B cell (primary cell): Measurements from ENCODE around the gene ZNF415. TPM values are rescaled to one million over a fixed set of nuclear protein-coding genes. Genes with fewer than 3 reads are reported as not detected.
A peak's percentile ranks its signal among the peaks of the same experiment; 100 is the strongest.

ENCODE experiments used
- ATAC-seq: fragments of 200-7000 bp; cut with Tn5 transposase; one replicate; pipeline ENCODE4 v1.10.0; 2021; ENCODE audit warnings: low read depth, mild to moderate bottlenecking, moderate number of reproducible peaks, moderate library complexity
- CTCF ChIA-PET: fragments of 350-600 bp; sonication (Branson Sonifier 250); formaldehyde crosslinking; loops from one replicate; lab custom pipeline; 2021; ENCODE audit warnings: antibody characterized with exemption, inconsistent platforms; lab: Charles Lee
- POLR2A ChIA-PET: fragments of 350-600 bp; sonication (Branson Sonifier 250); formaldehyde crosslinking; loops from one replicate; lab custom pipeline; 2021; ENCODE audit warnings: antibody characterized with exemption; lab: Charles Lee
- DNase-seq: peaks from one replicate; pipeline ENCODE4 v3.0.0; 2013
- H2AFZ ChIP-seq: 2 replicates; pipeline ENCODE4 v1.6.1; 2012; ENCODE audit warnings: mild to moderate bottlenecking, low read depth, low read length; ENCODE audit not compliant: insufficient read depth, poor library complexity, severe bottlenecking
- H3K27ac ChIP-seq, 2 donors: 1 replicate in 1 of 2; 2 replicates in 1 of 2; pipeline ENCODE4 v1.5.1; 2012 to 2013; ENCODE audit warnings: low read length in 2 of 2, mild to moderate bottlenecking in 2 of 2, moderate library complexity in 1 of 2
- H3K27me3 ChIP-seq, 4 experiments: fragments of 200-600 bp in 1 of 4; sonication (generic) in 1 of 4; replicated peaks in 1 of 4; 1 replicate in 2 of 4; 2 replicates in 2 of 4; pipeline versions ENCODE4 v1.6.1 to v1.7.0; 2013 to 2016; ENCODE audit warnings: low read length in 3 of 4, mild to moderate bottlenecking in 2 of 4, mixed read lengths in 1 of 4, moderate library complexity in 1 of 4; ENCODE audit not compliant: insufficient read depth in 4 of 4, control insufficient read depth in 3 of 4; ENCODE audit errors: control extremely low read depth in 1 of 4
- H3K36me3 ChIP-seq, 2 experiments: replicated peaks in 1 of 2; 1 replicate in 1 of 2; 2 replicates in 1 of 2; pipeline versions ENCODE4 v1.6.1 to v1.7.1; 2013; ENCODE audit warnings: low read length in 1 of 2; ENCODE audit not compliant: insufficient read depth in 2 of 2, control insufficient read depth in 1 of 2; ENCODE audit errors: control extremely low read depth in 1 of 2, extremely low read depth in 1 of 2
- H3K4me1 ChIP-seq, 2 donors: fragments of 200-600 bp in 1 of 2; sonication (generic) in 1 of 2; 1 replicate in 1 of 2; 2 replicates in 1 of 2; pipeline versions ENCODE4 v1.5.1 to v1.6.1; 2013 to 2017; ENCODE audit warnings: low read length in 2 of 2; ENCODE audit not compliant: control insufficient read depth in 2 of 2, insufficient read depth in 2 of 2
- H3K4me2 ChIP-seq: replicated peaks from 2 replicates; pipeline ENCODE3; 2012; ENCODE audit warnings: mild to moderate bottlenecking, low read depth, low read length; ENCODE audit not compliant: poor library complexity, severe bottlenecking
- H3K4me3 ChIP-seq, 5 experiments: fragments of 200-600 bp in 1 of 5; sonication (generic) in 1 of 5; 1 replicate in 3 of 5; 2 replicates in 2 of 5; pipeline versions ENCODE4 v1.5.1 to v1.7.0; 2011 to 2016; ENCODE audit warnings: low read length in 4 of 5, mild to moderate bottlenecking in 4 of 5, low read depth in 2 of 5, control low read depth in 1 of 5, moderate library complexity in 1 of 5; ENCODE audit not compliant: insufficient read depth in 1 of 5; ENCODE audit errors: control extremely low read depth in 1 of 5, extremely low read depth in 1 of 5
- H3K79me2 ChIP-seq: fragments of 200-600 bp; sonication (generic); one replicate; pipeline ENCODE4 v1.6.0; 2016; ENCODE audit warnings: low read length; ENCODE audit not compliant: control insufficient read depth, insufficient read depth
- H3K9ac ChIP-seq: fragments of 200-600 bp; sonication (generic); 2 replicates; pipeline ENCODE4 v1.6.1; 2017; ENCODE audit warnings: mild to moderate bottlenecking, low read length, moderate library complexity
- H3K9me3 ChIP-seq, 3 donors: one replicate each; pipeline versions ENCODE4 v1.6.1 to v1.7.1; 2013; ENCODE audit warnings: low read length in 2 of 3; ENCODE audit not compliant: control insufficient read depth in 2 of 3, insufficient read depth in 1 of 3; ENCODE audit errors: control extremely low read depth in 1 of 3
- H4K20me1 ChIP-seq: 2 replicates; pipeline ENCODE4 v1.6.0; 2012; ENCODE audit warnings: mild to moderate bottlenecking, low read length; ENCODE audit not compliant: insufficient read depth, control insufficient read depth, poor library complexity, severe bottlenecking
- H3K27ac Mint-ChIP-seq: one replicate; pipeline ENCODE4 v1.8.0; 2021; ENCODE audit warnings: mixed read lengths
- H3K27me3 Mint-ChIP-seq: one replicate; pipeline ENCODE4 v1.8.0; 2021; ENCODE audit warnings: mixed read lengths
- H3K4me1 Mint-ChIP-seq: one replicate; pipeline ENCODE4 v1.8.0; 2021; ENCODE audit warnings: mixed read lengths
- H3K4me3 Mint-ChIP-seq: one replicate; pipeline ENCODE4 v1.8.0; 2021; ENCODE audit warnings: mixed read lengths
- H3K9me3 Mint-ChIP-seq: one replicate; pipeline ENCODE4 v1.8.0; 2022; ENCODE audit warnings: mixed read lengths; ENCODE audit not compliant: insufficient read depth
- EZH2 ChIP-seq: IDR thresholded peaks from 2 replicates; pipeline ENCODE4 v1.6.1; 2012; ENCODE audit warnings: borderline replicate concordance, low read depth, mild to moderate bottlenecking, moderate library complexity, low read length; ENCODE audit not compliant: insufficient read depth, poor library complexity, severe bottlenecking
- WGBS: methylation state at CpG from one replicate; pipeline ENCODE4 v1.1.5; 2013; ENCODE audit warnings: missing lambda C conversion rate; ENCODE audit not compliant: insufficient coverage; 5-methylcytosine and 5-hydroxymethylcytosine counted together
- intact Hi-C: fragments of 100-400 bp; cut with micrococcal nuclease; formaldehyde crosslinking; loops from one replicate; pipeline ENCODE4 v1.10.0; 2022
- polyA plus RNA-seq: library from polyadenylated mRNA; depleted of rRNA; stranded (reverse); fragments of >200 nt; gene quantifications from 2 replicates; pipeline ENCODE4 v1.2.3, GENCODE V29; 2012
- total RNA-seq, 2 donors: library from RNA; stranded (reverse); fragments of 120-200 nt in 1 of 2; gene quantifications; 1 replicate in 1 of 2; 2 replicates in 1 of 2; pipeline versions ENCODE4 v1.2.3 to v1.2.4, GENCODE V29; 2013 to 2022
- TF ChIP-seq, protein P1 (sequence below): fragments of 200-600 bp; IDR thresholded peaks from one replicate; pipeline ENCODE4 v1.8.0; 2022; ENCODE audit warnings: antibody characterized with exemption, mild to moderate bottlenecking

ZNF415 gene
- total and polyA plus RNA-seq, 2 donors (not counting 1 experiment from before 2014, with no cell fraction given): 4.2 to 6.7 TPM

DNA sequence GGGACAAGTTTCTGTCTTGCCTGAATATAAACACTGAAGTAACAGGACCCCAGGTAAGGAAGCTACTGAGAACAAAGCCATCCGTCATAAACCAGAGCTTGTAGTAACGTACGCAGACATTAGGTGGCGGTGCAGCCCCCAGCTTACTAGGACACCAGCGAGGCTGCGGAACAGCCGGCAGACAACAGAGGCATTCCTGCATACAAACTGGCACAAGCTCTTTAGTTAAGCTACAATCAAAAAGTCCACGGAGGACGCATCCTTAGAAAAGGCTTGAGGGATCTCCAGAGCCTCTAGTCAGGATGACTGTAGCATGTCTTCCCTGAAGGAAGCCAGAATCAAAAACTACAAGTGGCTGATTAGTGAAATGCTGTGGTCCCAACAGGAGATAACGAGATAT is 55.7 kb downstream of the ZNF415 start:
- H3K9me3 ChIP-seq: peaks cover 1 to 64% (median 28%) of the 10 kb centered on the region in 3 donors
- no peak for ATAC-seq
- H3K27me3 ChIP-seq: no peaks in the 10 kb centered on the region
- H3K4me3 ChIP-seq: no peak overlapping the region
- H3K27ac ChIP-seq: no peak overlapping the region
- WGBS: 77% methylated on average over 10 of the region's 10 CpGs
- no peak overlapping the region for H3K4me2 ChIP-seq
- H3K79me2 ChIP-seq: peaks cover 48% of the 10 kb centered on the region
- Mint-ChIP-seq H3K4me3 (no peak overlapping the region), H3K27ac (no peak overlapping the region), H3K9me3 (peaks cover 13% of the 10 kb centered on the region), H3K4me1 (peaks cover 3% of the 10 kb centered on the region), H3K27me3 (no peaks in the 10 kb centered on the region)
- ChIA-PET POLR2A (no interaction called here), CTCF (interaction anchor here (1.1 kb wide), 1 partner anchor 670 kb away, joined by 3 read pairs; no protein-coding TSS in a partner anchor)
- H3K36me3 ChIP-seq: peaks cover 12 to 46% of the 10 kb centered on the region in 2 experiments
- intact Hi-C loops: no loop called here
- no peak overlapping the region for H3K9ac ChIP-seq
- H3K4me1 ChIP-seq: no peaks in the 10 kb centered on the region
- no peak overlapping the region for H2AFZ ChIP-seq
- peak; percentile 20 for DNase-seq
- no peaks in the 10 kb centered on the region for H4K20me1 ChIP-seq
- TF ChIP-seq, protein P1, sequence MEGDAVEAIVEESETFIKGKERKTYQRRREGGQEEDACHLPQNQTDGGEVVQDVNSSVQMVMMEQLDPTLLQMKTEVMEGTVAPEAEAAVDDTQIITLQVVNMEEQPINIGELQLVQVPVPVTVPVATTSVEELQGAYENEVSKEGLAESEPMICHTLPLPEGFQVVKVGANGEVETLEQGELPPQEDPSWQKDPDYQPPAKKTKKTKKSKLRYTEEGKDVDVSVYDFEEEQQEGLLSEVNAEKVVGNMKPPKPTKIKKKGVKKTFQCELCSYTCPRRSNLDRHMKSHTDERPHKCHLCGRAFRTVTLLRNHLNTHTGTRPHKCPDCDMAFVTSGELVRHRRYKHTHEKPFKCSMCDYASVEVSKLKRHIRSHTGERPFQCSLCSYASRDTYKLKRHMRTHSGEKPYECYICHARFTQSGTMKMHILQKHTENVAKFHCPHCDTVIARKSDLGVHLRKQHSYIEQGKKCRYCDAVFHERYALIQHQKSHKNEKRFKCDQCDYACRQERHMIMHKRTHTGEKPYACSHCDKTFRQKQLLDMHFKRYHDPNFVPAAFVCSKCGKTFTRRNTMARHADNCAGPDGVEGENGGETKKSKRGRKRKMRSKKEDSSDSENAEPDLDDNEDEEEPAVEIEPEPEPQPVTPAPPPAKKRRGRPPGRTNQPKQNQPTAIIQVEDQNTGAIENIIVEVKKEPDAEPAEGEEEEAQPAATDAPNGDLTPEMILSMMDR: peak; percentile 35
- no peak for TF ChIP-seq EZH2

DNA sequence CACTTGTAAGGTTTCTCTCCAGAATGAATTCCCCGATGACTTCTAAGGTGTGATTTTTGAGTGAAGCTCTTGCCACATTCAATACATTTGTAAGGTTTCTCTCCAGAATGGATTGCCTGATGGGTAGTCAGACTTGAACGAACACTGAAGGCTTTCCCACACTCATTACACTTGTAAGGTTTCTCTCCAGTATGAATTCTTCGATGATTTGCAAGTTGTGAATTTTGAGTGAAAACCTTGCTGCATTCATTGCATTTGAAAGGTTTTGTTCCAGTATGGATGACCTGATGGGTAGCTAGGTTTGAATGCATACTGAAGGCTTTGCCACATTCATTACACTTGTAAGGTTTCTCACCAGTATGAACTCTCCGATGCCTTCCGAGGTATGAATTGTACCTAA is 63.9 kb downstream of the ZNF415 start:
- Histone ChIP-seq H3K79me2 (peaks cover 10% of the 10 kb centered on the region), H2AFZ (no peak overlapping the region), H3K4me3 (peak overlapping the region in 1 of 5 experiments; percentile 7), H3K9me3 (peaks cover 28 to 81% (median 62%) of the 10 kb centered on the region in 3 donors), H3K4me2 (no peak overlapping the region), H3K27me3 (no peaks in the 10 kb centered on the region), H3K9ac (no peak overlapping the region), H3K36me3 (peaks cover 20 to 53% of the 10 kb centered on the region in 2 experiments), H3K4me1 (no peaks in the 10 kb centered on the region), H3K27ac (no peak overlapping the region), H4K20me1 (no peaks in the 10 kb centered on the region)
- no peaks in the 10 kb centered on the region for H3K4me1 Mint-ChIP-seq
- ATAC-seq (no peak), DNase-seq (no peak)
- H3K27ac Mint-ChIP-seq: no peak overlapping the region
- WGBS: no CpG with 5 or more reads among the region's 5 CpGs
- POLR2A ChIA-PET: no interaction called here
- no peak for TF ChIP-seq EZH2
- TF ChIP-seq, protein P1: no peak
- CTCF ChIA-PET: no interaction called here
- no peak overlapping the region for H3K4me3 Mint-ChIP-seq
- H3K9me3 Mint-ChIP-seq: peaks cover 34% of the 10 kb centered on the region
- H3K27me3 Mint-ChIP-seq: no peaks in the 10 kb centered on the region
- intact Hi-C loops: no loop called here
